Psoas muscle (tissue), 8 donors: ENCODE results near the gene KIF3C. TPM values are rescaled to one million over a fixed set of nuclear protein-coding genes. Genes with fewer than 3 reads are reported as not detected.
"Not testable (repeated sequence)": the region's sequence is repeated elsewhere in the genome, so short reads cannot be mapped to it uniquely, and the experiment has no call there.

Experiments used
- ATAC-seq, 4 donors: fragments of 200-7000 bp; cut with Tn5 transposase; one replicate each; pipeline ENCODE4 v1.9.1; 2020; ENCODE audit warnings: moderate library complexity in 3 of 4, mild to moderate bottlenecking in 2 of 4
- DNase-seq, 2 donors: peaks; one replicate each; pipeline ENCODE4 v3.0.0-alpha.2; 2020
- H3K27ac ChIP-seq: fragments of 200-600 bp; one replicate; pipeline ENCODE4 v1.8.0; 2022
- H3K27me3 ChIP-seq, 3 donors: fragments of 200-600 bp in 1 of 3; one replicate each; pipeline versions ENCODE4 v1.6.1 to v1.8.0; 2013 to 2022; ENCODE audit warnings: low read length in 2 of 3, mild to moderate bottlenecking in 2 of 3, moderate library complexity in 1 of 3; ENCODE audit not compliant: insufficient read depth in 3 of 3
- H3K36me3 ChIP-seq, 2 donors: fragments of 200-600 bp in 1 of 2; one replicate each; pipeline versions ENCODE4 v1.6.1 to v1.8.0; 2013 to 2022; ENCODE audit warnings: low read depth in 1 of 2, mild to moderate bottlenecking in 1 of 2, moderate library complexity in 1 of 2; ENCODE audit not compliant: insufficient read depth in 1 of 2
- H3K4me1 ChIP-seq: fragments of 200-600 bp; one replicate; pipeline ENCODE4 v1.8.0; 2022
- H3K4me3 ChIP-seq: fragments of 200-600 bp; one replicate; pipeline ENCODE4 v1.8.0; 2022; ENCODE audit warnings: mild to moderate bottlenecking
- H3K9me3 ChIP-seq: fragments of 200-600 bp; one replicate; pipeline ENCODE4 v1.8.0; 2022
- CTCF ChIP-seq: fragments of 200-600 bp; IDR thresholded peaks from one replicate; pipeline ENCODE4 v1.8.0; 2022; ENCODE audit warnings: antibody characterized with exemption
- WGBS, 3 donors: extraction: QIAGEN DNeasy Blood & Tissue Kit; methylation state at CpG; one replicate each; pipeline versions ENCODE4 v1.1.6 to v1.1.7; 2013; 5-methylcytosine and 5-hydroxymethylcytosine counted together
- intact Hi-C, 2 donors: fragments of 100-400 bp; cut with DNase I; formaldehyde crosslinking; loops; one replicate each; pipeline versions ENCODE4 v1.11.0 to v1.14.2; 2022
- polyA plus RNA-seq, 3 donors: library from polyadenylated mRNA; stranded (reverse); fragments of 200-250 nt; gene quantifications; one replicate each; pipeline ENCODE4 v1.2.3, GENCODE V29; 2013
- total RNA-seq, 4 donors: library from RNA; stranded (reverse); fragmentation: NEBNext Ultra II Directional in 2 of 4; extraction: Animal tissue kit (Norgen Biotek cat#: 25700) in 2 of 4; gene quantifications; one replicate each; pipeline versions ENCODE4 v1.2.1 to v1.2.4, GENCODE V29; 2021 to 2023
- donor health status: healthy with polysubstance abuse.
- donor health status: DM: no; HTN: no; CAD: no; lungs with moderate emphysema.
- donor health status: Bipolar disorder and iron deficiency.
- donor health status: healthy.
- donor health status: DM: yes; HTN: yes; CAD: no.
- donor health status: DM: no; HTN: no; CAD: no.
- donor health status: DM: no; HTN: no; CAD: no.
- donor health status: DM: yes; HTN: yes; CAD: no.

KIF3C gene
- total and polyA plus RNA-seq, 7 donors: 0.82 to 3.3 (median 1.7) TPM

- no peak for ATAC-seq
- TF ChIP-seq CTCF: no peak
- 68 to 76% (median 75%) methylated on average over 4 of the region's 4 CpGs for WGBS, 3 donors
Measured at GRCh38 chr2:25897506-25897905, 84.8 kb downstream of the KIF3C start.

GRCh38 chr2:25896308-25896707 lies 86.0 kb downstream of the KIF3C start:
- H3K27ac ChIP-seq, H3K4me3 ChIP-seq, intact Hi-C loops, H3K36me3 ChIP-seq, H3K27me3 ChIP-seq, H3K9me3 ChIP-seq, ATAC-seq, DNase-seq: not testable (repeated sequence)
- WGBS, 3 donors: 74 to 89% (median 89%) methylated on average over 9 of the region's 9 CpGs
- H3K4me1 ChIP-seq: peaks cover 17% of the 10 kb centered on the region

More at GRCh38 chr2:25897506-25897905, 84.8 kb downstream of the KIF3C start:
- intact Hi-C loops: no loop called here
- no peaks in the 10 kb centered on the region for H3K36me3 ChIP-seq
- peaks cover 17% of the 10 kb centered on the region for H3K4me1 ChIP-seq
- no peak for DNase-seq
- H3K27ac ChIP-seq: no peak overlapping the region
- H3K27me3 ChIP-seq: no peaks in the 10 kb centered on the region
- H3K4me3 ChIP-seq: no peak overlapping the region
- H3K9me3 ChIP-seq: no peaks in the 10 kb centered on the region

- intact Hi-C loops: no loop called here
- no peak overlapping the region for H3K4me3 ChIP-seq
- no peaks in the 10 kb centered on the region for H3K9me3 ChIP-seq
- no peaks in the 10 kb centered on the region for H3K27me3 ChIP-seq
- ATAC-seq (peak in 2 of 4 donors; percentile 2 to 12), DNase-seq (no peak)
- no peaks in the 10 kb centered on the region for H3K36me3 ChIP-seq
- no peak for TF ChIP-seq CTCF
- peaks cover 17% of the 10 kb centered on the region for H3K4me1 ChIP-seq
- peak overlapping the region; percentile 65 for H3K27ac ChIP-seq
Measured at GRCh38 chr2:25895610-25896009, 86.7 kb downstream of the KIF3C start.

GRCh38 chr2:25895018-25895417 lies 87.3 kb downstream of the KIF3C start:
- ATAC-seq: peak; percentile 54 to 97 (median 94)
- WGBS, 3 donors: 31 to 41% (median 32%) methylated on average over 7 of the region's 7 CpGs
- Histone ChIP-seq H3K27ac (peak overlapping the region; percentile 65), H3K36me3 (no peaks in the 10 kb centered on the region), H3K4me1 (peaks cover 17% of the 10 kb centered on the region), H3K27me3 (no peaks in the 10 kb centered on the region), H3K9me3 (no peaks in the 10 kb centered on the region), H3K4me3 (no peak overlapping the region)
- no peak for TF ChIP-seq CTCF
- intact Hi-C loops: no loop called here
- no peak for DNase-seq

GRCh38 chr2:25894135-25894830 lies 88.0 kb downstream of the KIF3C start:
- H3K36me3 ChIP-seq: no peaks in the 10 kb centered on the region
- H3K27me3 ChIP-seq: no peaks in the 10 kb centered on the region
- WGBS, 3 donors: 58 to 66% (median 64%) methylated on average over 8 of the region's 8 CpGs
- ATAC-seq (peak in 3 of 4 donors; percentile 39 to 49 (median 43)), DNase-seq (no peak)
- H3K4me3 ChIP-seq: no peak overlapping the region
- intact Hi-C loops: no loop called here
- H3K27ac ChIP-seq: peak overlapping the region; percentile 65
- H3K9me3 ChIP-seq: no peaks in the 10 kb centered on the region
- TF ChIP-seq CTCF: no peak
- peaks cover 17% of the 10 kb centered on the region for H3K4me1 ChIP-seq
